GM19328 (cell line): Measurements from ENCODE around the gene GALNT2.

Experiments used
- ATAC-seq: cut with Tn5 transposase; IDR thresholded peaks from one replicate; pipeline ENCODE4 v1.9.1; 2021; ENCODE audit warnings: mild to moderate bottlenecking, moderate library complexity; ENCODE audit not compliant: unreplicated experiment

GALNT2 gene

GRCh38 chr1:230287674-230288315 is 220.8 kb downstream of the GALNT2 start:
- no peak for ATAC-seq

- ATAC-seq: no peak
These were observed 221.8 kb downstream of the GALNT2 start for GRCh38 chr1:230288641-230289349.

GRCh38 chr1:230289350-230289644 is 222.3 kb downstream of the GALNT2 start:
- no peak for ATAC-seq

GRCh38 chr1:230291731-230292620 is 224.9 kb downstream of the GALNT2 start:
- ATAC-seq: no peak

- no peak for ATAC-seq
These were observed 225.8 kb downstream of the GALNT2 start for GRCh38 chr1:230292689-230293389.

- ATAC-seq: no peak
These were observed 226.3 kb downstream of the GALNT2 start for GRCh38 chr1:230293390-230293700.

- ATAC-seq: no peak
These were observed 228.3 kb downstream of the GALNT2 start for GRCh38 chr1:230295367-230295766.

- ATAC-seq: no peak
These were observed 232.4 kb downstream of the GALNT2 start for GRCh38 chr1:230299191-230300006.

GRCh38 chr1:230300322-230301301 is 233.6 kb downstream of the GALNT2 start:
- no peak for ATAC-seq

- ATAC-seq: no peak
These were observed 234.3 kb downstream of the GALNT2 start for GRCh38 chr1:230301322-230301721.

- no peak for ATAC-seq
These were observed 234.8 kb downstream of the GALNT2 start for GRCh38 chr1:230301822-230302221.

- no peak for ATAC-seq
These were observed 236.0 kb downstream of the GALNT2 start for GRCh38 chr1:230303069-230303468.

- ATAC-seq: no peak
These were observed 236.8 kb downstream of the GALNT2 start for GRCh38 chr1:230303822-230304221.

GRCh38 chr1:230306169-230306568 is 239.1 kb downstream of the GALNT2 start:
- peak; percentile 64 for ATAC-seq

- ATAC-seq: no peak
These were observed 240.2 kb downstream of the GALNT2 start for GRCh38 chr1:230307213-230307612.

GRCh38 chr1:230308039-230308438 is 241.0 kb downstream of the GALNT2 start:
- ATAC-seq: no peak

GRCh38 chr1:230308821-230309220 is 241.8 kb downstream of the GALNT2 start:
- no peak for ATAC-seq

- ATAC-seq: no peak
These were observed 242.7 kb downstream of the GALNT2 start for GRCh38 chr1:230309646-230310177.
